ENCODE data around the gene CCBE1. TPM values are rescaled to one million over a fixed set of nuclear protein-coding genes. Genes with fewer than 3 reads are reported as not detected.

Gene CCBE1
- total and polyA plus RNA-seq, 2 donors (not counting 1 experiment from before 2014, with no cell fraction given): 122 TPM

GRCh38 chr18:59381949-59382348 lies 315.3 kb downstream of the CCBE1 start:
- no peaks in the 10 kb centered on the region for H3K79me2 ChIP-seq (ENCODE audit: control insufficient read depth, insufficient read depth, low read length)
- no peak for TF ChIP-seq EZH2 (IDR thresholded peaks at IDR 0.05; ENCODE audit: low read length, missing control alignments)
- no peak for TF ChIP-seq CTCF (conservative IDR thresholded peaks at IDR 0.05 in 1 of 2, IDR thresholded peaks at IDR 0.05 in 1 of 2; ENCODE audit: low read depth in 1 of 2, low read length in 2 of 2)

More at GRCh38 chr18:59381949-59382348, 315.3 kb downstream of the CCBE1 start:
- no peak for DNase-seq (ENCODE audit: low read depth in 2 of 2)
- peaks cover 2% of the 10 kb centered on the region for H3K4me1 ChIP-seq (ENCODE audit: control insufficient read depth, extremely low read depth, insufficient read depth, low read length)
- no peak overlapping the region for H2AFZ ChIP-seq (ENCODE audit: low read length)
- H3K27ac ChIP-seq (ENCODE audit: insufficient read depth, low read length): no peak overlapping the region
- no peaks in the 10 kb centered on the region for H4K20me1 ChIP-seq (ENCODE audit: control insufficient read depth, extremely low read depth, insufficient read depth, low read length)
- H3K9me3 ChIP-seq (ENCODE audit: control insufficient read depth, insufficient read depth, low read depth, low read length): no peaks in the 10 kb centered on the region
- H3K4me2 ChIP-seq (ENCODE audit: extremely low read depth, insufficient read depth, low read length): no peak overlapping the region
- H3K9ac ChIP-seq (ENCODE audit: insufficient read depth, low read length): no peak overlapping the region
- no peaks in the 10 kb centered on the region for H3K27me3 ChIP-seq (ENCODE audit: control insufficient read depth, insufficient read depth, low read length)
- no peaks in the 10 kb centered on the region for H3K36me3 ChIP-seq (ENCODE audit: control insufficient read depth, insufficient read depth, low read length)
- H3K4me3 ChIP-seq (replicated peaks in 1 of 4; ENCODE audit: control extremely low read depth in 1 of 4, insufficient read depth in 1 of 4, low read depth in 3 of 4, low read length in 4 of 4): no peak overlapping the region

Other genes with a start within 250 kb of the CCBE1 start
- 29.8 and 34.7 TPM in 2 replicates for gene PMAIP1, start 202.6 kb upstream of the CCBE1 start, total RNA-seq
- gene PMAIP1, start 202.6 kb upstream of the CCBE1 start, polyA plus RNA-seq: 8.5 and 15.9 TPM in 2 replicates